Activated CD4-positive, alpha-beta T cell treated with anti-CD3 and anti-CD28 coated beads, Interleukin-2, amount 50 U/mL, for 4 hours (primary cell): Measurements from ENCODE around the gene SEC23A.
"Not testable (repeated sequence)": the region's sequence is repeated elsewhere in the genome, so short reads cannot be mapped to it uniquely, and the experiment has no call there.

Experiments
- DNase-seq, 2 experiments: peaks; one replicate each; pipeline ENCODE4 v3.0.0-alpha.2; 2020

SEC23A gene

DNA sequence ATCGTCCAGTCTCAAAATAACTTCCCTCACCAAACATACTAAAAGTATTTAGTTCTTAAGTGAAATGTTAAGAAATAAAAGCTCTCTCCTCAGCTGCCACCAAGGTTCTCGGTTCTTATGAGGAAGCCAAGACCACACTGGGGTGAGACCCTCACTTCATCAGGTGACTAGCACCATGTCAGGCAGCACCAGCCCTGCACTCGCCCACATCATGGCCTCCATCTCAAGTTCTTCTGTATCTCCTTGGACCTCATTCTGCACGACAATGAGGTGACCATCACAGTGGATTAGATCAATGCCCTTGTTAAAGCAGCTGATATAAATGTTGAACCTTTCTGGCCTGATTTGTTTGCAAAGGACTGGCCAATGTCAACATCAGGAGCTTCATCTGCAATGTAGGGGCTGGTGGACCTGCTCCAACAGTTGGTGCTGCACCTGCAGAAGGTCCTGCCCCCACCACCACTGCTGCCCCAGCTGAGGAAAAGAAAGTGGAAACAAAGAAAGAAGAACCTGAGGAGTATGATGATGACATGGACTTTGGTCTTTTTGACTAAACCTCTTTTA lies 12.4 kb downstream of the SEC23A start:
- no peak for DNase-seq

DNA sequence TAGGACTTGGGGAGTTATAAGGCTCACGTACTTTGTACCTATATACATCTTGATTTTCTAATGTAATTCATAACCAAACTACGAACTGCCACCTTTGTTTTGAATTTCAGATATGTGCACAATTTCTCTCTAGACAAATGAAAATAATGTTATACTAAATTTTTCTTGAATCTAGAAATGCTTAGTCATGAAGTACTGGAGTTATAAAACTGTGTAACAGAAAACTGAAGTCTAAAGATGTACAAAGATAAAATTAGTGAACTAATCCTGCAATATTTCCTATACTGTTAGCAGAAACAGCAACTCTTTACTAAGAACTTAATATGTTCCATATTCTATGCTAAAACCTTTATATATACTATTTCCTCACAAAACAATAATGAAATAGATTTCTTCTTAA lies 15.5 kb downstream of the SEC23A start:
- no peak for DNase-seq

DNA sequence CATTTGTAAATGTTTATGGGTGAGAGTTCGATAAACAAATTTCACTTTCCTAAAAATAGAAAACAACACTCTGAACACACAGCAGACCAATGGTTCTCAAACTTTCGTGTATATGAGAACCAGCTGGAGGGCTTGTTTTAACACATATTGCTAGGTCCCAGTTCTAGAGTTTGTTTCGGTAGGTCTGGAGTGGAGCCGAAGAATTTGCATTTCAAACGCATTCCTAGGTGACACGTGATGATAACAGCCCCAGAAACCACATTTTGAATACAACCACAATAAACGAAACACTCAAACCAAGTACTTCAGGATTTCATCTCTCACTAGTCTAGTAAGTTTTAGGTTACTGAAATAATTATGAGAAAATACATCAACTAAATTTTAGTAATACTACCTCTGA lies 17.1 kb downstream of the SEC23A start:
- DNase-seq, result no peak

DNA sequence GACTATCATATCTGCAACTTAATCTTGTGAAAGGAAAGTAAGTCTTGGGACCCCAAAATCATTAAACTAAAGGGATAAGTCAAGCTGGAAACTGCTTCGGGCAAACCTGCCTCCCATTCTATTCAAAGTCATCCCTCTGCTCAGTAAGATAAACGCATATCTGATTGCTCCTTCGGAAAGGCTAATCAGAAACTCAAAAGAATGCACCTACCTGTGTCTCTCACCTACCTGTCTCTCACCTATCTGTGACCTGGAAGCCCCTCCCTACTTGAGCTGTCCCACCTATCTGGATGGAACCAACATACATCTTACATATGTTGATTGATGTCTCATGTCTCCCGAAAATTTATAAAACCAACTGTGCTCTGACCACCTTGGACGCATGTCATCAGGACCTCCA lies 19.9 kb downstream of the SEC23A start:
- no peak for DNase-seq

DNA sequence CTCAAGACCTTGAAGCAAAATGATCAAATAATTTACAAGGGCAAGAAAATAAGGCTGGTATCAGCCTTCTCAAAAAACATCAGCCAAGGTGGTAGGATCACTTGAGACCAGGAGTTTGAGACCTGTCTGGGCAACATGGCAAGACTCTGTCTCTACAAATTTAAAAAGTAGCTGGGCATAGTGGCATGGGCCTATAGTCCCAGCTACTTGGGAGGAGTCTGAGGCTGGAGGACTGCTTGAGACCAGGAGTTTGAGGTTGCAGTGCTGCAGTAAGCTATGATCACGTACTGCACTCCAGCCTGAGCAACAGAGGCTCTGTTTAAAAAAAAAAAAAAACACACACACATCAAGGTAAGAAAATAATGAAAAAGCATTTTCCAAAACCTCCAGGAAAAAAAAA lies 22.1 kb downstream of the SEC23A start:
- no peak for DNase-seq

DNA sequence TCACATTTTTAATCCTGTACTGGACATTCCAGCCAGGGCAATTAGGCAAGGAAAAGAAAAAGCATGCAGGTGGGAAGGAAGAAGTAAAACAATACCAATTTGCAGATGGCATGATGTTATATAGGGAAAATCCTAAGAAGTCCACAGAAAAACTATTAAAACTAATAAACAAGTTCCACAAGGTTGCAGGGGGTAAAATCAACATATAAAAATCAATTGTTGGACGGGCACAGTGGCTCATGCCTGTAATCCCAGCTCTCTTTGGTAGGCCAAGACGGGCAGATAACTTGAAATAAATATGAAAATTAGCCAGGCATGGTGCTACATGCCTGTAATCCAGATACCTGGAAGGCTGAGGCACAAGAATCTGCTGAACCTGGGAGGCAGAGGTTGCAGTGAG lies 31.9 kb downstream of the SEC23A start:
- DNase-seq, result no peak

DNA sequence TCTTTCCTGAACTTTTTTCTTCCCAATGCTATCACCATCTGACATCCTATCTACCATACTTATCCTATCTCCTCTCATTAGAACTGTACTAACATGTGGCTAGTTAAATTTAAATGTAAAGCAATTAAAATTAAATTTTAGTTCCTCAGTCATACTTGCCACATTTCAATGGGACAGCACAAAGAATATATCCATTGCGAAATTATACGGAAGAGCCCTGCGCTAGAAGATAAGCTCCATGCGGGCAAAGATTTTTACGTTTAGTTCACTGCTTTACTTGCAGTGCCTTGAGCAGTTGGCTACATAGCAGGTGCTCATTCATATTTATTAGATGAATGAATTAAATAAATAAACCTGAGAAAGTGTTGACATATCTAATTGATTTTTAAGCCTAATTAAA lies 33.1 kb downstream of the SEC23A start:
- no peak for DNase-seq

DNA sequence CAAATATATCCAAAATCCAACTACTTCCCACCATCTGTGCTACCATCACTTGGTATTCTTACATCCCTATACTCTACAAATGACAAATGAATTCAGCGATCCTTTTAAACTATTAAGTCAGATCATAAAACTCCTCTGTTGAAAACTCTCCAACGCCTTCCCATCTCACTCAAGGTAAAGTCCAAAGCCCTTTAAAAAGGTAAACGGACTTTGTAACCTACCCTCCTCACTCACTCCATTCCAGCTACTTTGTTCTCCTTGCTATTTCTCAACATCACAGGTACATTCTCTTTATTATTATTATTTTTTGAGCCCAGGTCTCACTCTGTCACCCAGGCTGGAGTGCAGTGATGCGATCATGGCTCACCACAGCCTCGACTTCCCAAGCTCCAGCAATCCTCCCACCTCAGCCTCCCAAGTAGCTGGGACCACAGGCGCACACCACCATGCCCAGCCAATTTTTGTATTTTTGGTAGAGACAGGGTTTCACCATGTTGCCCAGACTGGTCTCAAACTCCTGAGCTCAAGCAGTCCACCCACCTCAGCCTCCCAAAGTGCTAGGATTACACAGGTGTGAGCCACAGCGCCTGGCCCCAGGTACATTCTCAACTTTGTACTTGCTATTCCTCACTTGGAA lies 33.7 kb downstream of the SEC23A start:
- not testable (repeated sequence) for DNase-seq

DNA sequence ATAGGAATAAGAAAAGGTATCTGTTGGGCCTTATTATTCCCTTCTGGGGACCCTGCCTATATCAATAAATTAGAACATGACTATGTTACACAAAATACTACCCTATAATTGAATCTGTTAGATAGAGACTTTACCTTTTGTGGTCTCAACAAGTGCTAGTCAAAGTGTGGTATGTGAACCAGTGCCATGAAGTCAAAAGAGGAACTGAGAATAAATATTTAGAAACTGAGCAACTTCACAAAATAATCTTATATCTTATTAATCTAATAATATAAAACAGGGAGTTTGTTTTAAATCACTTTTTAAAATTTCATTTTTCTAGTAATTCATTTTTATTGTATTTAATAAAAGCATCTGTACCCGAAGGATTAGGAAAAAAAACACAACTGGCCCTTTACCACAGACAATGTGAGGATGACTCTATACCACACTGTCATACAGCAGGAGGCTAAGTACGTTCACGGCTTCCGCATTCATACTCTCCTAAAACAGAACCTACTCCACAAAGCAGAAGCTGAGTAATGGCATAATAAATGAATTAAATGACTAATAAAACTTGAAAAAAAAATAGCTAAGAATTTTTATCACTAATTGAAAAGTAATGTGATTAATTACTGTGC lies 42.1 kb downstream of the SEC23A start:
- no peak for DNase-seq

DNA sequence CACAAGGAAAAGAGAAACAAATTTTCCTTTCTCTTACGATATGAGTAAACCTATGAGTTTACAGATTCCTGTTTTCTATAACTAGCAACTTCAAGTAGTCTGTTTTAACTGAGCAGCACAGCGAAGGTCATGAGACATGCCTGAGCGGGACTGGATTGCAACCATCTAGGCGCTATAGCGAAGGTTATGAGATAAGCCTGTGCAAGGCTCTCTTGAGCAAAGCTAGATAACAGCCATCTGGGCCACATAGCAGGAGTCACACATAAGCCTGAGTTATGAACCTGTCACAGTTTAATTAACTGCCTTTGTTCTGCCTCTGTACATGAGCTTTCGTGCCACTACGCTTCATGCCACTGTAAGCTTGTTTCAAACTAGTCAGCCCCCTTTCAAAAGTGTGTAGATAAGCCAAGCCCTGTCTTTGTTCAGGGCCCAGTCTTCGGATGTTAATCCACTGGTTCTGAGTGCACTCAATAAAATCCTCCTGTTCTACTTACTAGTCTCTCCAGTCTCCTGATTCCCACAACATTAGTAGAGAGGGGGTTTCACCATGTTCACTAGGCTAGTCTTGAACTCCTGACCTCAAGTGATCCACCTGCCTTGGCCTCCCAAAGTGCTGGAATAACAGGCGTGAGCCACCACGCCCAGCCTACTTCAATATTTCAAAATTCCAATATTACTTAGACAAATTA lies 47.1 kb downstream of the SEC23A start:
- no peak for DNase-seq

DNA sequence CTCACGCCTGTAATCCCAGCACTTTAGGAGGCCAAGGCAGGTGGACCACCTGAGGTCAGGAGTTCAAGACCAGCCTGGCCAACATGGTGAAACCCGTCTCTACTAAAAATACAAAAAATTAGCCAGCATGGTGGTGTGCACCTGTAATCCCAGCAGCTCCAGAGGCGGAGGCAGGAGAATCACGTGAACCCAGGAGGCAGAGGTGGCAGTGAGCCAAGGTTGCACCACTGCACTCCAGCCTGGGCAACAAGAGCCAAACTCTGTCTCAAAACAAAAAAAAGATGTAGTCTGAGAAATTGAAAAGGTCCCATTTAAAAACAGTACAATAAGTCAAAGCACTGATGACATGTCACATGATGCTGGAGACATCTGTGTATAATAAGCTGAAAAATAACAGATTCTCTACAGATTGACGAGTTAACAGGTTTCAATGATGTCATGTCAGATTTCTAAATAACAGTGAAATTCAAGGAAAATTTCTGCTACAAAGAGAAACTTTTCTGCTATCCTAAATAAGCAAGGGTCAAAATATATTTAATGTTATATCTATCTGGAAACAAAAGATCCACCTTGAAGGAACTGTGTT lies 50.1 kb downstream of the SEC23A start:
- not testable (repeated sequence) for DNase-seq

DNA sequence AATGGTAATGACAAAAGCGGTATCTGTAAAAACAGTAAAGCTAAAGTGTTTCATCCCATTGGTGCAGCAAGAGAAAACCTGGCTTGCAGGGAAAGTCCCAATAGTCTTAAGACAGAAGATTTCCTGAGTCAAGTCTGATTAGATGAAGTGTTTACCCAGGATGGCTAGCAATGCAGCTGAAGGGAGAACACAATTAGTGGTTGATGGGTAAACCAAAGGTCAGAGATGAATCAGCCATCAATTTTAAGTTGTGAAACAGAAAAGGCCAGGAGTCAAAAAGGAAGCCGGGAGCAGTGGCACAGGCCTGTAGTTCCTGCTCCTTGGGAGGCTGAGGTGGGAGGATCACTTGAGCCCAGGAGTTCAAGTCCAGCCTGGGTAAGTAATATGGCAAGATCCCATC lies 52.6 kb downstream of the SEC23A start:
- DNase-seq, result no peak

DNA sequence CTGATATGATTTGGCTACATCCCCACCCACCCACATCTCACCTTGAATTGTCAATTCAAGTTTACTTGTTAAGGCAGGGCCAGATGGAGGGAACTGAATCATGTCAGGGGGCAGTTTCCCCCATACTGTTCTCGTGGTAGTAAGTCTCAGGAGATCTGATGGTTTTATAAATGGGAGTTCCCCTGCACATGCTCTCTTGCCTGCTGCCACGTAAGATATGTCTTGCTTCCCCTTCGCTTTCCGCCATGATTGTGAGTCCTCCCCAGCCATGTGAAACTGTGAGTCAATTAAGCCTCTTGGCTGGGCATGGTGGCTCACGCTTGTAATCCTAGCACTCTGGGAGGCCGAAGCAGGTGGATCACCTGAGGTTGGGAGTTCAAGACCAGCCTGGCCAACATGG lies 57.1 kb downstream of the SEC23A start:
- DNase-seq, result not testable (repeated sequence)

DNA sequence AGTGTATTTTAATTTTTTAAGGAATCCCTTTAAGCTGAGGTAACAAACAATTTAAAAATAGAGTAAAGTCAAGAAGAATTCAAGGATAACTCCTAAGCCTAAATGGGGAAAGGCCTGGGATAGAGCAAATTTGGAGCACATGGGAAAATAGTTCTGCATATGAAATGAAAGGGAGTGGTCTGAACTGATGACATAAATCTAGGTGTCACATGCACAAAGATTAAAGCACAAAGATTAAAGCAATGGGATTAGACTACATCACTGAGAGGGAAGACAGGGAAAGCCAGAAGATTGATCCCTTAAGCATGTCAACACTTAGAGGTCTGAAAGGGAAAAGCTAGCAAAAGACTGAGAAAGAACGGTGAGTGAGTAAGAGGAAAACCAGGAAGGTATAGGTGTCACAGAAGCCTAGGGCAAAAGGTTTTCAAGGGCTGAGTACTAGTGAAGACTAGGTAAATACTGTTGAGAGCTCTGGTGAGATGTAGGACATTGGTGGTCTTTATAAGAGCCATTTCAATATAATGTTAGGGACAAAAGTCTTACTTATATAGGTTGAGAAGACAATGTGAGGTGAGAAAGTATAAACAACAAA lies 59.6 kb downstream of the SEC23A start:
- DNase-seq, result no peak

DNA sequence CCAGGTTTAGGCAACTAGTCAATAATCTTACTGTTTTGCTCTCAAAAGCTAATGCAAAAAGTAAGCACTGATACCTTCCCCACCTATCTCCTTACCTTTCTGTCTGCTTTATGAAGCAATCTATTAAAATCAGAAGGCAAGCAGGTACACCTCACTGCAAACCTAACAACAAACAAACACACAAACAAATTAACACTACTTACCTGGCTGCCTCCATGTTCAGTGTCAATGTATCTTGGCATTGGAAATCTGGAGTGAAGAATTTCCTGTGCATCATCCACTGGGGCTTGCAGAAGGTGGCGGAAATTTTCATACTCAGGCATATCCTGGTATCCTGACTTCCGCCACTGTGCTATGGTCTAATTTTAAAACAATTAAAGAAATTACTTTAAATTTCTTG lies 62.5 kb downstream of the SEC23A start:
- DNase-seq, result no peak

DNA sequence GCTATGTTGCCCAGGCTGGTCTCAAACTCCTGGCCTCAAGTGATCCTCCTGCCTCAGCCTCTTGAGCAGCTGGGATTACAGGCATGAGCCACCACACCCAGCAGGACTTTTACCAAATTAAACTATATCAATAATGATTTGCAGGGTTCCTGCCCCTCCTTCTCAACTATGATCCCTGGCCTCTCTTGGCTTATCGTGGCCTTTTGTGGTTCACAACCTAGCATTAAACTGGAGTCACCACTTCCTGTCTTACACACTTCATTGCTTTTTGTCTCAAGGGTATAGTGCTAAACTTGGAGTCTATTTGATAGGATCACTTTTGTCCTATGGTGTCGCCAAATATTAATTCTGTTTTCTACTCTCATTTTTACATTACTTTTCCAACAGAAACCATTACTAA lies 64.5 kb downstream of the SEC23A start:
- DNase-seq, result no peak

DNA sequence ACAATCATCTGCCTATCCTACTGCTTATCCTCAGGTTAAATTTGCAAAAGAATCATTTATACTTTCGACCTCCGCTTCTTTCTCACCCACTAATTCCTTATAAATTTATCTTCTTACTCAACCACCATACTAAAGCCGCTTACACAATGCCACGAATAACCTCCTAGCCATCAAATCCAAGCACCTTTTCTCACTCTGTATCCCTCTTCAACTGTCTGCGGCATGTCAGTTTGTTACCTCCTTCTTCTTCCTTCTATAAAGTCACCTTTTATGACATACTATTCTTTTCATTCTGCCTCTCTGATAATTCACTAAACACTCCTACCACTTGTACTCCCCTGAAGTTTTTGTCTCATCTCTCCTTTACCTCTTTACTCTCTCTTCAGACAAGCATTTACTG lies 66.3 kb downstream of the SEC23A start:
- DNase-seq, result no peak

DNA sequence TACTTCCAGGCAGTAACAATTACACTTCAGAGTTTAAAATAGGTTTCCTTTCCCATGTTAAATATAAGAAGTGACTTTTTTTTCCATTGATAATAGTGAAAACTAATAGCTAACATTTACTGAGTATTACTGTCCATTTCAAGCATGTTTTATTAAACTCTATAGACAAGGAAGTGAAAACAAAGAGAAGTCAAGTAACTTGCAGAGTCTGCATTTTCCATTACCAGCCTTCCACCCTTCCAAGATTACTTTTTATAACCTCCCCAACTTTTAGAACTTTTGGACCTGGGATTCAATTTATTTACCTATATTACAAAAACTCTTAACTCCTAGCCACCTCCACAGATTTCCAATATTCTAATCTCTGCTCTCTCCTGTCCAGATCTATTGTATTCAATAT lies 67.7 kb downstream of the SEC23A start:
- no peak for DNase-seq

DNA sequence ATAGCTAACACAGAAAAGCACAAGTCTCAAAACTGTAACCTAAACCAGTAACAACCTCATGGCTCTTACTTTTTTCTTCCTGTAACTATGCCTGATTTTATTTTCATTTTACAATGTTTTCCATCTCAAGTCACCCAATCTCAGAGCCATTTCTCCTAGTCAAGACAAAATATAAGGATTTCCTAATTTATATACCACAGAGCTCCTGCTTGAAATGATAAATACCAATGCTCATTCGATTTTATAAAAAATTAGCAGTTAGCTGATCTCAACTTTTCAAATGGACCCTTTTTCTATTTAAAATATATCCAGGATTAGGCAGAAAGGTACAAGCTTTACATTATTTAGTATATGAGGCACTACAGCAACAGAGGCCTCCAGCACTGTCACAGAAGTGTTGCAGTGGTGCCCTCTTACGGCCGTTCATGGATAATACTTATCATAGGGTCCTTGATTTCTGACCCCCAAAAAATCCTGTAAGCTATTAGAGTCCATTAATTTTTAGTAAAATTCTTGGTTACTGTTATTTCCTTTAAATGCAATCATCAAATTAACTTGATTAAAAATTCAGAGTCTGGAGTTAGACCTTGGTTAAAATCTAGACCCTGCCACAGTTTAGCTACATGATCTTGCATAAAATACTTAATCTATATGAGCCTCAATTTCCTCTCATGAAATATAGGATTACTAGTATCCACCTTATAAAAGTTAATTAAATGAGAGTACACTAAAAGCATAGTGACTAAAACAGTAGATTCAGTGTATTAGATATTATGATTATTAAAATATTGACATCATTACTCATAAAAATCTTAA lies 68.3 kb downstream of the SEC23A start:
- DNase-seq, result no peak

DNA sequence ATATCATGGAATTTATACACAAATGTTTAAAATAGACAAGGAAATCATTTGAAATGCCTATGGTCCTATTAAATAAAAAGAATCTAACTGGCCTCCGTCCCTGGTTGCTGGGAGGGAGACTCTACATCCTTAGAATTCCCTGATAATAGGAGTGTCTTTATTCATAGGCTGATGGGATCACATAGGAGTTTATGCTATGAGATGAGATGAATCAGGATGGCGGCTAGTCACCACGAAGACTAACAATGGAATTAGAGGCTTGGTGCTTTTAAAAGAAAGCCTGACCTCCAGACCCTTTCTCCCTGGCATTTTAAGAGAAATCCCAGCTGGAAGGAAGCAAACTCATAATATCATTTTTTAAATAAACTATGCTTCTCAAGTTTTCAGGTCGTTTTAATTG lies 69.7 kb downstream of the SEC23A start:
- no peak for DNase-seq

DNA sequence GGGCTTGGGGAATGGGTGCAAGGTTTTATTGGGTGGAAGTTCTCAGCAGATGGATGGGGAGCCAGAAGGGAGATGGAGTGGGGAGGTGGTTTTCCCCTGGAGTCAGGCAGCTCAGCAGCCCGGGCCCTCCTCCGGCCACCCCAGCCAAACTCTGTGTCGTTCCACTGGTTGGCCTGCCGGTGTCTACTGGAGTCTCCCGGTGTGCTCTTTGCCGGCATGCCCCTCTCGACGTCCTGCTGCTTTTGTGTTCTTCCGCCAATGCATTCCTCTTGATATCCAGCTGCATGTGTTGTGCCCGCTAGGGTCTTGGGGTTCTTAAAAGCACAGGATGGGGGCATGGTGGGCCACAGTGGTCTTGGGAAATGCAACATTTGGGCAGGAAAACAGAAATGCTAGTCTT lies 72.8 kb downstream of the SEC23A start:
- no peak for DNase-seq

DNA sequence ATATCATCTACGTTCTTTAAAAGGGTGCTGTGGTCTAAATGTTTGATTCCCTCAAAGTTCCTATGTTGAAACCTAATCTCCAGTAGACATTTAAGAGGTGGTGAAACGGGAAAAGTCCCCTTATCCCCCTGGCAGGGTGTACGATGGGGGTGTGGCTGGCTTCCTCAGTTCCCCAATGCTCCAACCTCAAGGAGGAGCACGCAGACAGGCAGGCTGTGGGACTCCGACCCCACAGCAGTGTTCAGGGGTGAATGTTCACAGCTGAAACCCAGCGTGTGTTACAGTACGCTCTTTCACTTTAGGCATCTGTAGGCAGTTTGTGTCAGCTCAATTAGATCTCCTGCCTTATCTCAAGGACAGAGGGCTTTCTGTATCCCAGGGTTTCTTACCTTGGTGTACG lies 73.2 kb downstream of the SEC23A start:
- DNase-seq, result no peak

DNA sequence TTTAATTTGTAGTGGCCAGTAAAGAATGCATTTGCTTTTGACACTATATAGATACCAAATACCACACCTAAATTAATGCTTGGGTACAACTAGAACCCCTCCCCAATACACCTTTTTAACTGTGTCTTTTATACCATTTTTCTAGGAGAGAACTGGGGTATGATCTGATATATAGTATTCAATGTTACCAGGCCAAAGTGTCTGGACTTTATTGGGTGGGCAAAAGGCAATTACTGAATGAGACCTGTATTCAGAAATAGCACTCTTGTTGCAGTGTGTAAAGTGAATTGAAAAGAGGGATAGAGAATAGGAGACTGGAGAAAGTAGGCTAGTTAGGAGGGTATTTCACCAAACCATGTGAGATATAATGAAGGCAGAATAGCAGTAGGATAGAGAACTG lies 74.4 kb downstream of the SEC23A start:
- DNase-seq, result no peak
